ENCODE data around the gene ILF2.

The ILF2 gene

GRCh38 chr1:153658400-153659174 lies 12.2 kb downstream of the ILF2 start, which contains the start of gene SNAPIN (continued):
- peak; percentile 31 for TF ChIP-seq ZBTB11 (tag by site-specific recombination; conservative IDR thresholded peaks at IDR 0.05; ENCODE audit: low read depth)
- TF ChIP-seq SP7 (tag by site-specific recombination; IDR thresholded peaks at IDR 0.05) = peak; percentile 63; the same call in 1 of the 2 replicates
- peak; percentile 95 for TF ChIP-seq PATZ1 (tag by site-specific recombination; IDR thresholded peaks at IDR 0.05)
- TF ChIP-seq ZNF350 (tag by site-specific recombination; IDR thresholded peaks at IDR 0.05) = no peak
- TF ChIP-seq ZNF398 (tag by site-specific recombination; IDR thresholded peaks at IDR 0.05) = peak; percentile 26
- no peak for TF ChIP-seq ZNF18 (tag by site-specific recombination; IDR thresholded peaks at IDR 0.05)
- no peak for TF ChIP-seq ZNF473 (tag by site-specific recombination; IDR thresholded peaks at IDR 0.05)
- no peak for TF ChIP-seq BCL11B (tag by site-specific recombination; IDR thresholded peaks at IDR 0.05; ENCODE audit: low read depth)
- TF ChIP-seq ZSCAN18 (tag by site-specific recombination; IDR thresholded peaks at IDR 0.05) = no peak
- no peak for TF ChIP-seq MZF1 (tag by site-specific recombination; IDR thresholded peaks at IDR 0.05; ENCODE audit: borderline replicate concordance)
- TF ChIP-seq ZNF501 (tag by site-specific recombination; IDR thresholded peaks at IDR 0.05) = no peak; the same call in 1 of the 2 replicates
- no peak for TF ChIP-seq ZNF19 (tag by site-specific recombination; IDR thresholded peaks at IDR 0.05; ENCODE audit: low read depth)
- no peak for TF ChIP-seq ZNF155 (tag by site-specific recombination; IDR thresholded peaks at IDR 0.05)
- peak; percentile 84 for TF ChIP-seq YY1 (tag by site-specific recombination; IDR thresholded peaks at IDR 0.05)
- peak; percentile 53; the same call in 1 of the 2 replicates for TF ChIP-seq ZIC2 (tag by site-specific recombination; IDR thresholded peaks at IDR 0.05)
- TF ChIP-seq ZNF785 (tag by site-specific recombination; IDR thresholded peaks at IDR 0.05) = no peak
- TF ChIP-seq KLF16 (tag by site-specific recombination; IDR thresholded peaks at IDR 0.05) = peak; percentile 30; the same call in 1 of the 2 replicates
- peak; percentile 95 for TF ChIP-seq ZNF692 (tag by site-specific recombination; IDR thresholded peaks at IDR 0.05)
- TF ChIP-seq ZXDB (tag by site-specific recombination; IDR thresholded peaks at IDR 0.05) = peak; percentile 84
- TF ChIP-seq ZSCAN23 (tag by site-specific recombination; IDR thresholded peaks at IDR 0.05) = no peak
- TF ChIP-seq ZSCAN5A (tag by site-specific recombination; IDR thresholded peaks at IDR 0.05) = no peak; the same call in 1 of the 2 replicates
- no peak for TF ChIP-seq ZNF184 (tag by site-specific recombination; IDR thresholded peaks at IDR 0.05)
- no peak for TF ChIP-seq ZNF621 (tag by site-specific recombination; IDR thresholded peaks at IDR 0.05)
- TF ChIP-seq ZFHX2 (tag by site-specific recombination; conservative IDR thresholded peaks at IDR 0.05) = peak; percentile 68
